Renal pelvis (tissue), 4 donors: Measurements from ENCODE around the gene USP43. TPM values are rescaled to one million over a fixed set of nuclear protein-coding genes. Genes with fewer than 3 reads are reported as not detected.

Source experiments
- DNase-seq: peaks from one replicate; pipeline ENCODE4 v3.0.0-alpha.2; 2013
- polyA plus RNA-seq, 3 donors: library from polyadenylated mRNA; unstranded; fragments of 120-200 nt; gene quantifications; one replicate each; pipeline ENCODE4 v1.2.1, GENCODE V29; 2013; ENCODE audit not compliant: insufficient read length in 3 of 3

The USP43 gene
- polyA plus RNA-seq, 3 donors, result 6.7 to 10.1 (median 8.9) TPM

DNA sequence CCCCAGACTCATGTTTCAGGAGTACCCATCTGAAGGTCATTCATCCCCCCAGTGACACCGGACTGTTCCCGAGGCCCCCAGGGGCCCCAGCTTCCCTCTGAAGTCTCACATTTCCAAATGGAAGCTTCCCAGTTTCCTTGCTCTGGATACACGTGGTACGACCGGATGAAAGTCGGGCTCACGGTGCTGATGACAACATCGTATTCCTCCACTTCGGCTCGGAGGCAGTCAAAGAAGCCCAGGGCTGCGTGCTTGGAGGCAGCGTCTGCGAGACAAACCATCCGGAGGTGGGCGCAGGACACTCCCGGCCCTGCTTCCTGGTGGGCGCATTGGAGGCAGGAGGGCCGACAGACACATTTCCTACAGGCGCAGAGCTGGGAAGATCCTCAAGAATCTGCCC, 127.3 kb downstream of the USP43 start:
- no peak for DNase-seq

DNA sequence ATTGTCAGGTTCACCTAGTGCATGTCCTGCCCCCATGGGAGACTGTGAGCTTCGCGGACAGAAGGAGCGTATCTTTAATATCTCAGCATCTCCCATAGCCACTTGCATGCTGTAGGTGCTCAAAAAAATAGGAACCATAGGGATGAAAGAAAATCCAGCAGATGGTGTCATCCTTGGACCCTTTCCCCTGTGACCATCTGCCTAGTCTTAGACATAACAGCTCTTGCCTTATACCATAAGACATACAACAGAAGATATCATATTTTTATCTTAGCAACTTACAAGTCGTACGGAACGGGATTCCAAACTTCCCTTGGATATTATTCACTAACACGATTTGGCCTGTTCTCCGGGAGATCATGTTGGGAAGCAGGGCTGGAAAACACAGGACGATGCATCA, 131.6 kb downstream of the USP43 start:
- no peak for DNase-seq

Other genes with a start within 250 kb of the USP43 start
- gene STX8, start 69.7 kb upstream of the USP43 start, polyA plus RNA-seq, result 10 to 100 TPM; 53.9 to 66.2 (median 54.5) TPM
- 1 to 10 TPM; 2.7 to 5.3 (median 4.1) TPM for gene CFAP52, start 68.9 kb upstream of the USP43 start, polyA plus RNA-seq
- not detected for gene DHRS7C, start 146.1 kb downstream of the USP43 start, polyA plus RNA-seq
- gene GSG1L2, start 176.6 kb downstream of the USP43 start, polyA plus RNA-seq, result not detected
- not detected for gene GLP2R, start 180.4 kb downstream of the USP43 start, polyA plus RNA-seq